Kidney (tissue), 14 donors: ENCODE results near the gene ASB8. TPM values are rescaled to one million over a fixed set of nuclear protein-coding genes. Genes with fewer than 3 reads are reported as not detected.

Experiments
- DNase-seq, 5 donors: peaks; one replicate each; pipeline ENCODE4 v3.0.0-alpha.2; 2013 to 2020
- FAIRE-seq: peaks from 2 replicates; lab custom pipeline; 2012; peaks lifted over from hg19 to GRCh38; lab: Jason Lieb, UNC
- H3K27ac ChIP-seq, 2 donors: one replicate each; pipeline ENCODE4 v1.7.0; 2013; ENCODE audit warnings: low read depth in 2 of 2, low read length in 2 of 2, inconsistent platforms in 1 of 2
- H3K27me3 ChIP-seq: one replicate; pipeline ENCODE4 v1.7.1; 2013; ENCODE audit warnings: low read length, inconsistent platforms; ENCODE audit not compliant: control insufficient read depth, insufficient read depth
- H3K36me3 ChIP-seq, 3 donors: one replicate each; pipeline versions ENCODE4 v1.7.0 to v1.7.1; 2013; ENCODE audit warnings: low read length in 3 of 3, control low read depth in 1 of 3, inconsistent platforms in 1 of 3; ENCODE audit not compliant: insufficient read depth in 3 of 3, control insufficient read depth in 2 of 3
- H3K4me1 ChIP-seq, 3 donors: one replicate each; pipeline versions ENCODE4 v1.7.0 to v1.7.1; 2013; ENCODE audit warnings: low read length in 3 of 3, inconsistent platforms in 1 of 3, low read depth in 1 of 3; ENCODE audit not compliant: control insufficient read depth in 2 of 3, insufficient read depth in 2 of 3
- H3K4me3 ChIP-seq, 3 donors: one replicate each; pipeline versions ENCODE4 v1.7.0 to v1.8.1; 2013; ENCODE audit warnings: low read length in 3 of 3, control low read depth in 1 of 3, inconsistent platforms in 1 of 3
- H3K9ac ChIP-seq, 3 donors: one replicate each; pipeline versions ENCODE4 v1.7.0 to v1.7.1; 2013; ENCODE audit warnings: low read length in 3 of 3, control low read depth in 1 of 3, inconsistent platforms in 1 of 3
- H3K9me3 ChIP-seq, 3 donors: one replicate each; pipeline versions ENCODE4 v1.7.0 to v1.7.1; 2013; ENCODE audit warnings: low read length in 3 of 3, control low read depth in 1 of 3, inconsistent platforms in 1 of 3; ENCODE audit not compliant: control insufficient read depth in 2 of 3, insufficient read depth in 1 of 3
- CTCF ChIP-seq: IDR thresholded peaks from 3 replicates; pipeline ENCODE4 v1.5.1; 2012; ENCODE audit warnings: mild to moderate bottlenecking, moderate library complexity, borderline replicate concordance; ENCODE audit not compliant: insufficient read depth; ENCODE audit errors: extremely low read depth
- intact Hi-C: fragments of 100-400 bp; cut with DNase I; formaldehyde crosslinking; loops from one replicate; pipeline ENCODE4 v1.11.1; 2022
- polyA plus RNA-seq: library from polyadenylated mRNA; stranded (reverse); fragments of 350-450 nt; fragmentation: Illumina TruSeq; extraction: RNeasy Lipid Tissue Mini Kit (QIAGEN cat#74804); gene quantifications from one replicate; pipeline ENCODE4 v1.2.3, GENCODE V29; 2014; ENCODE audit warnings: low read depth, low replicate concordance; ENCODE audit not compliant: insufficient read depth
- total RNA-seq: library from RNA; stranded (reverse); fragmentation: NEBNext Ultra II Directional; extraction: Animal tissue kit (Norgen Biotek cat#: 25700); gene quantifications from one replicate; pipeline ENCODE4 v1.2.1, GENCODE V29; 2021
- donor health status: control.
- donor health status: control.
- donor health status: control.
- donor health status: control.
- donor health status: control.
- donor health status: DM: yes; HTN: yes; CAD: no.
- donor health status: Normal renal cell carcinoma (clear cell type).

The ASB8 gene
- total and polyA plus RNA-seq, 2 donors from 2014 or later = 27.3 to 40.5 TPM

- no peak for FAIRE-seq
- Histone ChIP-seq H3K9me3 (no peaks in the 10 kb centered on the region), H3K36me3 (peaks cover 0 to 66% (median 36%) of the 10 kb centered on the region in 3 donors), H3K9ac (no peak overlapping the region), H3K27me3 (no peaks in the 10 kb centered on the region), H3K4me1 (no peaks in the 10 kb centered on the region), H3K4me3 (no peak overlapping the region), H3K27ac (no peak overlapping the region)
- intact Hi-C loops = no loop called here
- TF ChIP-seq CTCF = no peak
- DNase-seq = no peak
Measured at GRCh38 chr12:48142818-48143674, 14.3 kb downstream of the ASB8 start.

- H3K4me3 ChIP-seq = no peak overlapping the region
- FAIRE-seq (no peak), DNase-seq (no peak)
- TF ChIP-seq CTCF = no peak
- no peak overlapping the region for H3K9ac ChIP-seq
- no peaks in the 10 kb centered on the region for H3K9me3 ChIP-seq
- H3K4me1 ChIP-seq = no peaks in the 10 kb centered on the region
- H3K36me3 ChIP-seq = peaks cover 6 to 78% (median 44%) of the 10 kb centered on the region in 3 donors
- intact Hi-C loops = no loop called here
- H3K27me3 ChIP-seq = no peaks in the 10 kb centered on the region
- no peak overlapping the region for H3K27ac ChIP-seq
Measured at GRCh38 chr12:48135027-48135426, 22.3 kb downstream of the ASB8 start.

GRCh38 chr12:48132826-48133225 is 24.5 kb downstream of the ASB8 start:
- H3K27me3 ChIP-seq = no peaks in the 10 kb centered on the region
- H3K4me1 ChIP-seq = no peaks in the 10 kb centered on the region
- no peak for TF ChIP-seq CTCF
- DNase-seq (no peak), FAIRE-seq (no peak)
- H3K9me3 ChIP-seq = no peaks in the 10 kb centered on the region
- no peak overlapping the region for H3K27ac ChIP-seq
- intact Hi-C loops = no loop called here
- no peak overlapping the region for H3K4me3 ChIP-seq
- no peak overlapping the region for H3K9ac ChIP-seq
- H3K36me3 ChIP-seq = peaks cover 6 to 59% (median 47%) of the 10 kb centered on the region in 3 donors
